KBM-7 (cell line): ENCODE data around the gene ADGRE3.
A peak's percentile ranks its signal among the peaks of the same experiment; 100 is the strongest.

Experiments used
- DNase-seq: peaks from one replicate; pipeline ENCODE4 v3.0.0-alpha.2; 2015
- in situ Hi-C: fragments of 300-500 bp; cut with MboI; formaldehyde crosslinking; loops from 2 replicates; pipeline ENCODE4 v1.14.3; 2020; ENCODE audit warnings: low sequenced_read_pairs, low pct_unique_long_range_greater_than_20kb, mixed read lengths

The ADGRE3 gene

DNA sequence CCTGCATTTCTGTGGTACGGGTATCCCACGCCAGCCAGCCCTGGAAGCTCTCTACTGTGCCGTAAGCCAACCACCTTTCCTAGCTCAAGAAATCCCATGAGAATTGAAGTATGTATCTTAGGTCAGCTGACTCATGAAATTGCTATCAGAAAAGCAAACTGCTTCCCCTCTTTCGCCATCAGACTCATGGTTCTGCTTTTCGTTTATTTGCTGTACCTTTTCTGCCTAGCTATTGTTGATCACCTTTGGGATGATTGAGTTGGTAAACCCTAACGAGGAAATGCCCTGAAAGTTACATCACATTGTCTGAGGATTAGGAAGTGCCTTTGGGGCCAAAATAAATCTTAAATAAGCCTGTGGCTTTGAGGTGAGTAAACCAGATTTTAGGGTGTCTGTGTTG is at the start of gene ADGRE3:
Gene ADGRE3 (minus strand): TSS at position 81 of the 400 bp plus-strand sequence. CDS start 74 bp downstream, at position 7.
- in situ Hi-C loops, result no loop called here
- DNase-seq, result peak; percentile 34

DNA sequence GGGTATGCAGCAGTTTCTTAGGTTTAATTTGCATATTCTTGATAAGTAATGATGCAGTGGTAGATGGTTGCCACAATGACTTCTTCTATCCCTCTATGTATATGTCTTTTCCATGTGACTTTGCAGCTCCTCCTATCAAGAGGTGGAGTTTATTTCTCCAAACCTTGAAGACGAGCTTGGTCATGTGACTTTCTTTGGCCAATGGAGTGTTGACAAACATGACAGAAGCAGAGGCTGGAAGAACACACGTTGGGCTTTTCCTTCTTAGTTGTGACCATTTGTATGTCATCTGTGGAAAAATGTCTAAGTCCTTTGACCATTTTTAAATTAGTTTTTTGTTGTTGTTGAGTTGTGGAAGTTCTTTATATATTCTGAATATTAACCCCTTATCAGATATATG is 47.5 kb upstream of the ADGRE3 start:
- in situ Hi-C loops, result no loop called here
- no peak for DNase-seq

- DNase-seq, result no peak
- in situ Hi-C loops, result no loop called here
Measured at GRCh38 chr19:14719162-14719561, 44.5 kb upstream of the ADGRE3 start.

DNA sequence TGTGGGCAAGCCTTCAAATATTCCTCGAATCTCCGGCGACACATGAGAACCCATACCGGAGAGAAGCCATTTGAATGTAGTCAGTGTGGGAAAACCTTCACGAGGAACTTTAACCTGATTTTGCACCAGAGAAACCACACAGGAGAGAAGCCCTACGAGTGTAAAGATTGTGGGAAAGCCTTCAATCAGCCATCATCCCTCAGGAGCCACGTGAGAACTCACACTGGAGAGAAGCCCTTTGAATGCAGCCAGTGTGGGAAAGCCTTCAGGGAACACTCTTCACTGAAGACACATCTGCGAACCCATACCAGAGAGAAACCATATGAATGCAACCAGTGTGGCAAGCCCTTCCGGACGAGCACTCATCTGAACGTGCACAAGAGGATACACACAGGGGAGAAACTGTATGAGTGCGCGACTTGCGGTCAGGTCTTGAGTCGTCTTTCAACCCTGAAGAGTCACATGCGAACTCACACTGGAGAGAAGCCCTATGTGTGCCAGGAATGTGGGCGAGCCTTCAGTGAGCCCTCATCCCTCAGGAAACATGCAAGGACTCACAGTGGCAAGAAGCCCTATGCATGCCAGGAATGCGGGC is 44.0 kb upstream of the ADGRE3 start:
- in situ Hi-C loops, result no loop called here
- peak; percentile 8 for DNase-seq

DNA sequence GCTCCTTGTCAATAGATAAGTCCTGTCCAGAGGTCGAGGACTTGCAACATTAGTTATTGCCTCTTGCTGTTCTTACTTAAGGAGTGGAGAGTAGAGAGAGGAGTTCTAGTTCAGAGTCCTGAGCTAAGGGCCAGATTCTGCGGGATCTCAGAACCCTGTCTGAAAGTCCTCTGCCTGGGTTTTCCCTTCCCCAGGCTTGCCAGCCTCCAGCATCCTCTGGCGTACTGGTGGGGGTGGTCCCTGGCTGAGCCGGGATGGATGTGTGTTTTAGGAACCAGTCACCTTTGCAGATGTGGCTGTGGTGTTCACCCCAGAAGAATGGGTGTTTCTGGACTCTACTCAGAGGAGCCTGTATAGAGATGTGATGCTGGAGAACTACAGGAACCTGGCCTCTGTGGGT is 41.2 kb upstream of the ADGRE3 start:
- in situ Hi-C loops, result no loop called here

GRCh38 chr19:14704450-14704849 is 29.8 kb upstream of the ADGRE3 start:
- DNase-seq, result no peak
- in situ Hi-C loops, result no loop called here

More for the DNA sequence above, 41.2 kb upstream of the ADGRE3 start:
- DNase-seq, result no peak

- in situ Hi-C loops, result no loop called here
- no peak for DNase-seq
Measured at GRCh38 chr19:14703833-14704232, 29.2 kb upstream of the ADGRE3 start.

- in situ Hi-C loops, result no loop called here
Measured at GRCh38 chr19:14700711-14701375, 26.2 kb upstream of the ADGRE3 start.

GRCh38 chr19:14699641-14700040 is 25.0 kb upstream of the ADGRE3 start:
- in situ Hi-C loops, result no loop called here

More at GRCh38 chr19:14700711-14701375, 26.2 kb upstream of the ADGRE3 start:
- DNase-seq, result no peak

DNA sequence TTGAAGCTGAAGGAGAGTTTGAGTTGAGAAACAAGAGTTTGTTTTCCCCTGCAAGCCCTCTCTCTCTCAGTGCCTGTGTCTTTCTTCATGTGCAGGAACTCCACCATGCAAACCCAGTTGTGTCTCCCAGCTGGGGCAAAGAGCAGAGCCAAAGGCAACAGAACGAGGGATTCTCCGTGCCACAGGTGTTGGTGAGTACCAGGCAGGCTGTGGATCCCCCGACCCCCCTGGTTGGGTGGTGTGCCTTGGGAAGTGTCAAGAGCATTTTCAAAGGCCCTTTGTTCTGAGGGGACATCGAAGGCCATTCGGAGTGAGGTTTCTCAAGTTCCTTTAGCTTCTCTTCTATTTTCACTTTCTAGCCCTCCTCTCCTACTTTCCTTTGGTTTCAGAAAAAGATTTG is 20.8 kb upstream of the ADGRE3 start:
- DNase-seq, result no peak
- in situ Hi-C loops, result no loop called here

More at GRCh38 chr19:14699641-14700040, 25.0 kb upstream of the ADGRE3 start:
- DNase-seq, result no peak

DNA sequence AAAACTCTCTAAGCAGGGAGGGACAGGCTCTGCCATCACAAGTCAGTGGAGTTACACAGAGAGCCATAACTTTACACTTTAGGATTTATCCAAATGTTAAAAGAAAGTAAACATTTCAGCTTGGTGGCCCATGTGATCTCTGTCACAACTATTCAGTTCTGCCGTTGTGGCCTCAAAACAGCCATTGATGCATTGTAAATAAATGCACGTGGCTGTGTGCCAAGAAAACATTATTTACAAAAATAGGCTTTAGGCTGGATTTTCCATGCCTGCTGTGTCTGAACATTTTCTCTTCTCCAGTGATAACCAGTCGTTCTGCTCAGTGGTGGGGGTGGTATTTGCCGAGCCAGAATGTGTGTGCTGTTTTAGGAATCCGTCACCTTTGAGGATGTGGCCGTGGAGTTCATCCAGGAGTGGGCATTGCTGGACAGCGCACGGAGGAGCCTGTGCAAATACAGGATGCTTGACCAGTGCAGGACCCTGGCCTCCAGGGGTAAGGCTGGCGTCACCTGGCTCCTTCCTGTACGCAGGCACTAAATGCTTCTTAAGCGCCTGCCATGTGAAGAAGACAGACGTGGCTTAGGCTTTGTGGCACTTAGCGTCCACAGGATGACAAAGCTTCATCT is 20.1 kb upstream of the ADGRE3 start:
- DNase-seq, result no peak
- in situ Hi-C loops, result no loop called here

DNA sequence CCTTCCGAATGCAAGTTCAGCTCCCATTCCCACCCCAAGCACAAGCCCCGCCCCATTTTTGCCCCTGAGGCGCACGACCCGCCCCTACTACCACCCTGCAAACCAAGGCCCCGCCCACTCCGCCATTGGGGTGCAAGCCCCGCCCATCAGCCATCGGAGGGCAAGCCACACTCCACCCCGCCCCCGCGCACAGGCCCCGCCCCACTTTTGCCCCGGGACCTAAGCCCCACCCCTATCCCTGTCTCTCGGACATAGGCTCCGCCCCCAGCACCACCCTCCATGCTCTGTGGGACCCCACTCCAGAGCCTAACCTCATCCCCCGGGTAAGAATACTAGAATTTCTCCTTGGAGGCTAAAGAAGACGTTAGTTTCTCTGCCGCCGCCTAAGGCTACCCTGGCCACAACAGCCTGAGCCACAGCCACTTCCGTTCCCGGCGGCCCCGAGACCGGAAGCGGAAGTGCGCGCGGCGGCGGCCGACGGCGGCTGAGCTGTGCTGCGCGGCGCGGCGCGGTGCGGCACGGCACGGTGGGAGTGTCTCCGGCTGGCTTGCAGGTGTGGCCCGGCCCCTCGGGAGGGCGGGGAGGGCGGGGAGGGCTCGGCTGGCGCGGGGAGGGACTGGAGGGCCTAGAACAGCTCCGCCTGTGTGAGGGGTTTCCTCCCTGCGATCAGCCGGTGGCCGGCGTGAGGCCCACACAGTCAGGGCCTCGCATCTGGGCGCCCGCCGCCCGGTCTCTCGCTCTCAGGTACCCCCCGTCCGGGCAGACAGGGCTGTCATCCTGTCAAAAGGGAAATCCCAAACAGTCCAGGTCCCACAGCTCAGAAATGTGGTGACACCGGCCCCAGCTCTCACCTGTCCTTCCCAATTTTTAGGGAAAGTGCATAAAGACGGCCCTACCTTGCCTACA is 15.2 kb upstream of the ADGRE3 start, which contains the start of gene ZNF333:
Gene ZNF333 (plus strand): TSS at position 451 of the 906 bp plus-strand sequence. CDS start 3,444 bp downstream, outside the sequence.
- in situ Hi-C loops, result loop anchor here (10.0 kb wide), 1 partner anchor 115 kb away; the partner anchor contains the start of gene NDUFB7
- DNase-seq, result peak; percentile 93

- in situ Hi-C loops, result loop anchor here (10.0 kb wide), 1 partner anchor 112 kb away; the partner anchor contains the start of gene NDUFB7
- peak; percentile 57 for DNase-seq
Measured at GRCh38 chr19:14686411-14686810, 11.8 kb upstream of the ADGRE3 start.

GRCh38 chr19:14683439-14683838 is 8.8 kb upstream of the ADGRE3 start:
- no peak for DNase-seq
- in situ Hi-C loops, result loop anchor here (10.0 kb wide), 1 partner anchor 109 kb away; the partner anchor contains the start of gene NDUFB7

DNA sequence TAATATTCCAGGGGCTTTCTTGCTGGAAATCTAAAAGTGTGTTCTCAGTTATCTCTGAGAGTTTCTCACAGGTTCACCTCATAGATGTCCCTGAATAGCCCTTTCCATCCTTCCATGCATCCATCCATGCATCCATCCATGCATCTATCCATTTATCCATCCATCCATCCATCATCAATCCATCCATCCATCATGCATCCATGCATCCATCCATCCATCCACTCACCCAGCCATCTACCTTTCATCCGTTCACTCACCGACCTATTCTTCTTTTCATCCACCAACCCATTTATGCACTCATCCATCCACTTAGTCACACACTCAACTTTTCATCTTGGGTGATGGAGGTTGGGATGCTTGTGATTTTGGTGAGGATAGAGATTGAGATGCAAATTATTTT is 7.4 kb upstream of the ADGRE3 start:
- DNase-seq, result no peak
- in situ Hi-C loops, result loop anchor here (10.0 kb wide), 1 partner anchor 107 kb away; the partner anchor contains the start of gene NDUFB7

DNA sequence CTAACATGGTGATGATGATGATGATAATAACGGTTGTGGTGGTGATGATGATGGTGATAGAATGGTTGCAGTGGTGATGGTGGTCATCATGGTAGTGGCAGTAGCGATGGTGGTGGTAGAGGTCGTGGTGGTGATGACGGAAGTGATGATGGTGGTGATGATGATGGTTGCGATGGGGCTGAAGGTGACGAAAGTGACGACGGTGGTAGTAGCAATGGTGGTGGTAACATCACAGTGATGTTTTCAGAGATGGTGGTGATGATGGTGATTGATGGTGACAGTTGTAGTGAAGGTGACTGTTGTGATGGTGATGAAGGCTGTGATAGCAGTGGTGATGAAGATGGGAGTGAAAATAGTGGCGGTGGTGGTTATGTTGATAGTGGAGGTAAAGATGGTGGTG is 3.6 kb upstream of the ADGRE3 start:
- in situ Hi-C loops, result no loop called here
- no peak for DNase-seq

GRCh38 chr19:14677464-14677863 is 2.8 kb upstream of the ADGRE3 start:
- in situ Hi-C loops, result no loop called here
- no peak for DNase-seq

DNA sequence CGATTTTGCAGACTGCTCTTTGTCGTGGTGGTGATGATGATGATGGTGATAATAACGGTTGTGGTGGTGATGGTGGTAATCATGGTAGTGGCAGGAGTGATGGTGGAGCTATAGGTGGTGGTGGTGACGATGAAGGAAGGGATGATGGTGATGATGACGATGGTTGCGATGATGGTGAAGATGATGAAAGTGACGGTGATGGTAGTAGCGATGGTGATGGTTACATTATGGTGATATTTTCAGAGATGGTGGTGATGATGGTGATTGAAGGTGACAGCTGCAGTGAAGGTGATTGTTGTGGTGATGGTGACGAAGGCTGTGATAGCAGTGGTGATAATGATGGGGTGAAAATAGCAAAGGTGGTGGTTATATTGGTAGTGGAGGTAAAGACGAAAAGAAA is 2.1 kb upstream of the ADGRE3 start:
- DNase-seq, result no peak
- in situ Hi-C loops, result no loop called here

GRCh38 chr19:14673088-14673487 is 1.6 kb downstream of the ADGRE3 start:
- in situ Hi-C loops, result no loop called here
- DNase-seq, result no peak
